ENCODE measurements around the gene TOPAZ1. TPM values are rescaled to one million over a fixed set of nuclear protein-coding genes. Genes with fewer than 3 reads are reported as not detected.
A peak's percentile ranks its signal among the peaks of the same experiment; 100 is the strongest.

TOPAZ1 gene
- total and polyA plus RNA-seq, 2 of the 8 experiments (the other 6 are each of a cell fraction or from before 2014, with no cell fraction given): not detected

- no peak for TF ChIP-seq TEAD4 (IDR thresholded peaks at IDR 0.05; ENCODE audit: low read depth, low read length)
- no peak for TF ChIP-seq BRCA1 (IDR thresholded peaks at IDR 0.05; ENCODE audit: low read depth, low read length)
- TF ChIP-seq TAF1 (IDR thresholded peaks at IDR 0.05; ENCODE audit: low read depth, low read length): peak; percentile 68
- no peak for TF ChIP-seq POU5F1 (IDR thresholded peaks at IDR 0.05; ENCODE audit: low read depth, low read length)
- no peak for TF ChIP-seq RAD21 (IDR thresholded peaks at IDR 0.05 in 1 of 2, conservative IDR thresholded peaks at IDR 0.05 in 1 of 2; ENCODE audit: low read depth in 2 of 2, low read length in 2 of 2)
- TF ChIP-seq RBBP5 (IDR thresholded peaks at IDR 0.05; ENCODE audit: borderline replicate concordance, low read depth, low read length): peak; percentile 60; the same call in 1 of the 2 replicates
- peak; percentile 86 to 89 for TF ChIP-seq POLR2A (IDR thresholded peaks at IDR 0.05; ENCODE audit: control extremely low read depth in 1 of 2, low read depth in 2 of 2, low read length in 2 of 2)
- TF ChIP-seq MAX (IDR thresholded peaks at IDR 0.05): peak; percentile 95
- TF ChIP-seq FOSL1 (IDR thresholded peaks at IDR 0.05; ENCODE audit: insufficient read depth, low read depth, low read length): no peak
- TF ChIP-seq ATF2 (IDR thresholded peaks at IDR 0.05; ENCODE audit: low read length): peak; percentile 72; the same call in 1 of the 2 replicates
- no peak for TF ChIP-seq EZH2 (IDR thresholded peaks at IDR 0.05; ENCODE audit: low read depth, low read length, severe bottlenecking)
- no peak for TF ChIP-seq ZNF274 (IDR thresholded peaks at IDR 0.05; ENCODE audit: borderline replicate concordance, extremely low read depth, low read length)
- no peak for TF ChIP-seq USF2 (IDR thresholded peaks at IDR 0.05; ENCODE audit: low read length)
- TF ChIP-seq CBX5 (IDR thresholded peaks at IDR 0.05; ENCODE audit: low read depth, low read length): no peak
- no peak for TF ChIP-seq HDAC6 (IDR thresholded peaks at IDR 0.05; ENCODE audit: low read depth, low read length)
- no peak for TF ChIP-seq RXRA (IDR thresholded peaks at IDR 0.05; ENCODE audit: insufficient read depth, low read depth, low read length)
- peak; percentile 96 for TF ChIP-seq PHF8 (conservative IDR thresholded peaks at IDR 0.05; ENCODE audit: low read depth, low read length)
- no peak for TF ChIP-seq MAFK (IDR thresholded peaks at IDR 0.05; ENCODE audit: low read depth, low read length)
- TF ChIP-seq BACH1 (IDR thresholded peaks at IDR 0.05; ENCODE audit: low read length): peak; percentile 66
- no peak for TF ChIP-seq SAP30 (IDR thresholded peaks at IDR 0.05; ENCODE audit: insufficient read depth, insufficient replicate concordance, low read length)
- peak; percentile 80; the same call in 1 of the 2 replicates for TF ChIP-seq TBP (IDR thresholded peaks at IDR 0.05; ENCODE audit: low read depth, low read length)
Measured at GRCh38 chr3:44338010-44338827, 96.5 kb downstream of the TOPAZ1 start, which contains the start of gene TCAIM (continued).

Data from H1 (cell line).